Mesothelial cell of epicardium (in vitro differentiated cells): ENCODE results near the gene B4GALT7. TPM values are rescaled to one million over a fixed set of nuclear protein-coding genes. Genes with fewer than 3 reads are reported as not detected.
A peak's percentile ranks its signal among the peaks of the same experiment; 100 is the strongest.

Source experiments
- DNase-seq, 2 experiments: peaks; one replicate each; pipeline ENCODE4 v3.0.0; 2021; ENCODE audit warnings: low spot score in 2 of 2; ENCODE audit not compliant: unreplicated experiment in 2 of 2
- H3K27ac Mint-ChIP-seq: 2 replicates; pipeline ENCODE4 v1.8.0; 2021; ENCODE audit warnings: mixed read lengths
- H3K27me3 Mint-ChIP-seq: 2 replicates; pipeline ENCODE4 v1.8.0; 2021; ENCODE audit warnings: low read depth, mixed read lengths
- H3K36me3 Mint-ChIP-seq: 2 replicates; pipeline ENCODE4 v1.8.0; 2021; ENCODE audit warnings: mixed read lengths
- H3K4me1 Mint-ChIP-seq: 2 replicates; pipeline ENCODE4 v1.8.0; 2021; ENCODE audit warnings: mixed read lengths
- H3K4me3 Mint-ChIP-seq: 2 replicates; pipeline ENCODE4 v1.8.0; 2021; ENCODE audit warnings: mild to moderate bottlenecking, moderate library complexity, mixed read lengths
- H3K9me3 Mint-ChIP-seq: 2 replicates; pipeline ENCODE4 v1.8.0; 2021; ENCODE audit warnings: mixed read lengths
- CTCF ChIP-seq: fragments of 200-600 bp; sonication (generic); IDR thresholded peaks from one replicate; pipeline ENCODE4 v1.5.0; 2021; ENCODE audit warnings: antibody characterized with exemption; ENCODE audit not compliant: unreplicated experiment
- total RNA-seq: library from RNA; stranded (reverse); gene quantifications from 3 replicates; pipeline ENCODE4 v1.2.1, GENCODE V29; 2021

The B4GALT7 gene
- total RNA-seq, 1 donor from 2014 or later, result 37.4 TPM

GRCh38 chr5:177591690-177592009 is 8.3 kb upstream of the B4GALT7 start:
- Mint-ChIP-seq H3K36me3 (peaks cover 17% of the 10 kb centered on the region), H3K27me3 (peaks cover 31% of the 10 kb centered on the region), H3K4me3 (peak overlapping the region; percentile 98), H3K4me1 (peaks cover 14% of the 10 kb centered on the region), H3K9me3 (no peaks in the 10 kb centered on the region), H3K27ac (peak overlapping the region; percentile 69)
- no peak for TF ChIP-seq CTCF
- DNase-seq, result no peak

DNA sequence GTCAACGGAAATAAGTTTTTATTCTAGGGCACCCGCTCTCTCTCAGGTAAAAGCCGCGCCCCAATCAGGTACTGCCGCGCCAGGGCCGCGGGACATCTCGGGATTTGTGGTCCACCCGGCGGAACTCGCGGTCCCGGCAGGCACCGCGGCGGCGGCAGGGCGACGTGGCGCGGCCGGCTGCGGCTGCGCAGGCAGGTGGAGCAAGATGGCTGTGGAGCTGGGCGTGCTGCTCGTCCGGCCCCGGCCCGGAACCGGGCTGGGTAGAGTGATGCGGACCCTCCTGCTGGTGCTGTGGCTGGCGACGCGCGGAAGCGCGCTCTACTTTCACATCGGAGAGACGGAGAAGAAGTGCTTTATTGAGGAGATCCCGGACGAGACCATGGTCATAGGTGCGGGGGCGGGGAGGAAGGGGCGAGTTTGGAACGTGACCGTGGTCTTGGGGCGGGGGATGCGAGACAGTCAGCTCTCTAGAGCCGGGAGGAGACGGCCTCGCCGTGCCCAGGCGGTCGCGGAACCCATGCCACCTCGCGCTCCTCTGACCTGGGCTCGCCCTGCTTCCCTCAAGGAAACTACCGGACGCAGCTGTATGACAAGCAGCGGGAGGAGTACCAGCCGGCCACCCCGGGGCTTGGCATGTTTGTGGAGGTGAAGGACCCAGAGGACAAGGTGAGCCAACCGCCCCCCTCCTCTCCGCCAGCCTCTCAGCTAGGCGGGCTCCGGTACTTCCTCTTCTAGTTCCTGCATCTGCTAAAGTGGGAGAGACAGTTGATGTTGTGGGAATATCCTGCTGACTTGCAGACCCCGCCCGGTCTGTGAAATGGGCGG is 7.7 kb upstream of the B4GALT7 start, which contains the start of gene TMED9:
TSS of gene TMED9 (plus strand) at position 194 of the 825 bp plus-strand sequence. CDS start at position 206, 12 bp downstream.
- TF ChIP-seq CTCF, result no peak
- peak; percentile 72 to 87 for DNase-seq
- peak within 1 kb of the TSS; percentile 99 for H3K27ac Mint-ChIP-seq

GRCh38 chr5:177592905-177593304 is 7.0 kb upstream of the B4GALT7 start:
- no peak for TF ChIP-seq CTCF
- no peak for DNase-seq
- H3K4me3 Mint-ChIP-seq, result peak overlapping the region; percentile 98
- peaks cover 21% of the 10 kb centered on the region for H3K36me3 Mint-ChIP-seq
- H3K27ac Mint-ChIP-seq, result peak overlapping the region; percentile 53
- peaks cover 27% of the 10 kb centered on the region for H3K27me3 Mint-ChIP-seq
- H3K4me1 Mint-ChIP-seq, result peaks cover 14% of the 10 kb centered on the region
- no peaks in the 10 kb centered on the region for H3K9me3 Mint-ChIP-seq

More for the DNA sequence above, 7.7 kb upstream of the B4GALT7 start, which contains the start of gene TMED9:
- Mint-ChIP-seq H3K4me3 (peak within 1 kb of the TSS; percentile 98), H3K27me3 (peaks cover 30% of the 10 kb centered on the region), H3K9me3 (no peaks in the 10 kb centered on the region), H3K4me1 (peaks cover 14% of the 10 kb centered on the region), H3K36me3 (peaks cover 19% of the 10 kb centered on the region)

GRCh38 chr5:177593511-177593910 is 6.4 kb upstream of the B4GALT7 start:
- Mint-ChIP-seq H3K27me3 (peaks cover 21% of the 10 kb centered on the region), H3K36me3 (peaks cover 21% of the 10 kb centered on the region), H3K9me3 (no peaks in the 10 kb centered on the region), H3K27ac (no peak overlapping the region), H3K4me1 (peaks cover 14% of the 10 kb centered on the region), H3K4me3 (peak overlapping the region; percentile 98)
- no peak for DNase-seq
- TF ChIP-seq CTCF, result no peak

- Mint-ChIP-seq H3K9me3 (no peaks in the 10 kb centered on the region), H3K4me3 (no peak overlapping the region), H3K27ac (no peak overlapping the region), H3K4me1 (peaks cover 17% of the 10 kb centered on the region), H3K36me3 (peaks cover 21% of the 10 kb centered on the region), H3K27me3 (peaks cover 17% of the 10 kb centered on the region)
- no peak for TF ChIP-seq CTCF
- no peak for DNase-seq
These were observed 5.9 kb upstream of the B4GALT7 start for GRCh38 chr5:177594071-177594470.
